ENCODE results near the gene VCL.
A peak's percentile ranks its signal among the peaks of the same experiment; 100 is the strongest.
"Not testable (repeated sequence)": the region's sequence is repeated elsewhere in the genome, so short reads cannot be mapped to it uniquely, and the experiment has no call there.

Gene VCL

DNA sequence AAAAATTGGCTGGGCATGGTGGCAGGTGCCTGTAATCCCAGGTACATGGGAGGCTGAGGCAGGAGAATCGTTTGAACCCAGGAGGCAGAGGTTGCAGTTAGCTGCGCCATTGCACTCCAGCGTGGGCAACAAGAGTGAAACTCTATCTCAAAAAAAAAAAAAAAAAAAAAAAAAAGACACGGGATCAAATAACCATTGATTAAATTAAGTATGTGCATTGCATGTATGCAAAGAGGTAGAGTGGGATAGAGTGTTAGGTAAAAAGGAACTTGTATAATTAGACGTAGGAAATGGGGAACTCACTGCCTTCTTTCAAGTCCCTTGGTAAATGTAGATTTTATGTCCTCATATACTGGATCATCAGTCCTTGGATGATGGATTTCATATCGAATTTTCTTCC, 13.1 kb downstream of the VCL start:
- DNase-seq (ENCODE audit: extremely low spot score) = no peak
- POLR2A ChIA-PET = no interaction called here
- TF ChIP-seq BHLHE40 (IDR thresholded peaks at IDR 0.05; ENCODE audit: borderline replicate concordance) (no peak), ZNF384 (IDR thresholded peaks at IDR 0.05) (peak; percentile 81)
- CTCF ChIA-PET = no interaction called here

DNA sequence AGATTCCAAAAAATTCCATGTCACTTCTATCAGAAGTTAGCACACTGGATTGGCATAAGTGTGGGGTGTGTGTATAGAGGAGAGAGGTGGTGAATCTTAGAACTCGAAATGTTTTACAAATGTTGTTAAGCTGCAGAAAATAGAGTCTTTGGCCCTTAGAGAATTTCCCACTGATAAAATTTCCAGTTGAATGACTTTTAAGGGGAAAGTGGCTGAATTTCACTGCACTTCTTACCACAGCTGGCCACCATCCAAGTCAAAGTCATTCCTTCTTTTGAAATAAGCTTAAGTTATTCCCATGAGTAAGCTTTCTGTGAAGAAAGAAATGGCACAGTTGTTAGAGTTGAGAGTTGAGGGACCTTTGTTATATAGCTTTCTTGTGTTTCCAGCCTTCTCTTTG, 13.9 kb downstream of the VCL start:
- no peak for DNase-seq (ENCODE audit: extremely low spot score)
- ChIA-PET CTCF (interaction anchor here (0.9 to 1.8 kb wide), 3 partner anchors 9 to 14 kb away, joined by 3 to 9 read pairs (median 3); no protein-coding TSS in a partner anchor), POLR2A (interaction anchor here (0.7 to 1.3 kb wide), 2 partner anchors 9 to 13 kb away, joined by 3 to 7 read pairs; no protein-coding TSS in a partner anchor)
- TF ChIP-seq SUZ12 (IDR thresholded peaks at IDR 0.05) (no peak), FOXK2 (IDR thresholded peaks at IDR 0.05) (no peak), TARDBP (IDR thresholded peaks at IDR 0.05) (no peak), FOXM1 (IDR thresholded peaks at IDR 0.05; ENCODE audit: borderline replicate concordance) (no peak), NFRKB (IDR thresholded peaks at IDR 0.05) (no peak), FOXA1 (IDR thresholded peaks at IDR 0.05) (no peak), HDGF (IDR thresholded peaks at IDR 0.05; ENCODE audit: borderline replicate concordance) (no peak), L3MBTL2 (conservative IDR thresholded peaks at IDR 0.05) (no peak), BHLHE40 (IDR thresholded peaks at IDR 0.05; ENCODE audit: borderline replicate concordance) (no peak), SP1 (IDR thresholded peaks at IDR 0.05) (no peak), CTBP1 (IDR thresholded peaks at IDR 0.05; ENCODE audit: borderline replicate concordance) (no peak), ARNT (IDR thresholded peaks at IDR 0.05) (no peak), ELF4 (IDR thresholded peaks at IDR 0.05) (no peak), ZNF384 (IDR thresholded peaks at IDR 0.05) (no peak), LEF1 (IDR thresholded peaks at IDR 0.05; ENCODE audit: borderline replicate concordance) (no peak)
- TF ChIP-seq, protein P1, sequence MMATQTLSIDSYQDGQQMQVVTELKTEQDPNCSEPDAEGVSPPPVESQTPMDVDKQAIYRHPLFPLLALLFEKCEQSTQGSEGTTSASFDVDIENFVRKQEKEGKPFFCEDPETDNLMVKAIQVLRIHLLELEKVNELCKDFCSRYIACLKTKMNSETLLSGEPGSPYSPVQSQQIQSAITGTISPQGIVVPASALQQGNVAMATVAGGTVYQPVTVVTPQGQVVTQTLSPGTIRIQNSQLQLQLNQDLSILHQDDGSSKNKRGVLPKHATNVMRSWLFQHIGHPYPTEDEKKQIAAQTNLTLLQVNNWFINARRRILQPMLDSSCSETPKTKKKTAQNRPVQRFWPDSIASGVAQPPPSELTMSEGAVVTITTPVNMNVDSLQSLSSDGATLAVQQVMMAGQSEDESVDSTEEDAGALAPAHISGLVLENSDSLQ (IDR thresholded peaks at IDR 0.05) = no peak

DNA sequence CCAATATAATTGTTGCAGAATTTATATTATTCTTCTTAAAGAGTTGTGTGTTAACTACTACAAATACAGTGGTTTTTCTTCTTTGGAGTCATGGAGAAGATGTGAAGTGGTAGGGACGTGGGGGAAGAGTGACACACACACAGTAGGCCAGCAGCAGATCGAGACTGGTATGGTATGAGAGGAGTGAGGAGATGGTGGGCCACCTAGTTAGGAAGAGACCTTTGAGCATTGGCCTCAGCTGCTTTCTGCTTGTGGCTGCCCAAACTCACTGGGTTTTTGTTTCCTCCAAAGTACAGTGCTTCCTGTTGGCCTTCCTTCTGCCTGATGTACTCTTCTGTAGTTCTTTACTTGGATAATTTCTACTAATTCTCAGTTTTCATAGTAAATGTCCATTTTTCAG, 14.6 kb downstream of the VCL start:
- ChIA-PET CTCF (interaction anchor here (0.9 to 1.8 kb wide), 2 partner anchors 8 to 14 kb away, joined by 3 to 9 read pairs; no protein-coding TSS in a partner anchor), POLR2A (interaction anchor here (0.7 to 1.3 kb wide), 2 partner anchors 8 to 13 kb away, joined by 3 to 7 read pairs; no protein-coding TSS in a partner anchor)
- no peak for DNase-seq (ENCODE audit: extremely low spot score)
- no peak for TF ChIP-seq LEF1 (IDR thresholded peaks at IDR 0.05; ENCODE audit: borderline replicate concordance)
- TF ChIP-seq FOXK2 (IDR thresholded peaks at IDR 0.05) = no peak
- TF ChIP-seq SP1 (IDR thresholded peaks at IDR 0.05) = no peak
- TF ChIP-seq SUZ12 (IDR thresholded peaks at IDR 0.05) = no peak
- TF ChIP-seq ZNF384 (IDR thresholded peaks at IDR 0.05) = no peak
- TF ChIP-seq FOXA1 (IDR thresholded peaks at IDR 0.05) = no peak

DNA sequence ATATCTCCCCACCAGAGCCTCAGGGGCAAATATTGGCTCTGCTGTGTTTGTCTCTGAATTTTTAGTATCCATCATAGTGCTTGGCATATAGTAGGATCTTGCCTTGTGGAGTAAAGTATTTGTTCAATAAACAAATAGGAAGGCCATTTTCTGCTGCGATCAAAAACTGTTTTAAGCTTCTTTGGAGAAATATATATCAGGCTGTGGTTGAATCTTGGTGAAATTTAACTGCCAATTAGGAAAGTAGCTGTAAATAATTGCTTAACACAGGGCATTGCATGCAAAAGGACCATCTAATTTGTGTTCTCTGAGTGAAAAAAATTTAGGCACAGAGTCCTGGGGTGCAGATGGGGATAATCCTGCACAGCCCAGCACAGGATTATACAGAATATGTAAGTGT, 15.1 kb downstream of the VCL start:
- CTCF ChIA-PET = interaction anchor here (1.8 kb wide), 1 partner anchor 13 kb away, joined by 9 read pairs; no protein-coding TSS in a partner anchor

DNA sequence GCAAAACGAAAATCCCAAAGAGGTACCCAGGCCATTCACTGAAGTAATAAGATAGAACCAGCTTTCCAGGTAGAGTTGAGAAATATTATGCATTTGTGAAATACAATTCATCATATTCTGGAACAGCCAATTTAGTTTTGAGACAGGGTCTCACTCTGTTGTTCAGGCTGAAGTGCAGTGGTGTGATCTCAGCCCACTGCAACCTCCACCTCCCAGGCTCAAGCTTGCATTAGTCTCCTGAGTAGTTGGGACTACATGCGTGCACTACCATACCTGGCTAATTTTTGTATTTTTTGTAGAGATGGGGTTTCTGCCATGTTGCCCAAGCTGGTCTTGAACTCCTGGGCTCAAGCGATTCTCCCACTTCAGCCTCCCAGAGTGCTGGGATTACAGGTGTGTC, 16.7 kb downstream of the VCL start:
- CTCF ChIA-PET; POLR2A ChIA-PET; DNase-seq (ENCODE audit: extremely low spot score): not testable (repeated sequence)

More for the DNA sequence above, 15.1 kb downstream of the VCL start:
- DNase-seq (ENCODE audit: extremely low spot score) = no peak
- no peak for TF ChIP-seq TARDBP (IDR thresholded peaks at IDR 0.05)
- POLR2A ChIA-PET = no interaction called here

DNA sequence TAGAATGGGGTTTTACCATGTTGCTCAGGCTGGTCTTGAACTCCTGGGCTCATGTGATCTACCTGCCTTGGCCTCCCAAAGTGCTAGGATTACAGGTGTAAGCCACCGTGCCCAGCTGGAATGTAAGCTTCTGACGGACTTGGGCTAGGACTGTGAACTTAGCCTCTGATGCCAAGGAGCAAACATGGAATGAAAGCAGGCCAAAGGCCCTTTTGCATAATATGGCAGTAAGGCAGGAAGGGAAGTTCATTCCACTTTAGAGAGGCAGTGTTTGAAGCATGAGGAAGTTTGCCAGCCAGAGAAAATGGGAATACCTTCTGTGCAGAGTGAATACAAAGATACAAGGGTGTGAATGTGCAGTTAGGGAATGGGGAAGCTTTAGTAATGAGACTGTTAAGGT, 20.3 kb downstream of the VCL start:
- POLR2A ChIA-PET = no interaction called here
- CTCF ChIA-PET = no interaction called here
- no peak for TF ChIP-seq ELF4 (IDR thresholded peaks at IDR 0.05)
- no peak for TF ChIP-seq ARNT (IDR thresholded peaks at IDR 0.05)
- TF ChIP-seq FOXA1 (IDR thresholded peaks at IDR 0.05) = no peak
- no peak for TF ChIP-seq FOXK2 (IDR thresholded peaks at IDR 0.05)
- DNase-seq (ENCODE audit: extremely low spot score) = no peak

DNA sequence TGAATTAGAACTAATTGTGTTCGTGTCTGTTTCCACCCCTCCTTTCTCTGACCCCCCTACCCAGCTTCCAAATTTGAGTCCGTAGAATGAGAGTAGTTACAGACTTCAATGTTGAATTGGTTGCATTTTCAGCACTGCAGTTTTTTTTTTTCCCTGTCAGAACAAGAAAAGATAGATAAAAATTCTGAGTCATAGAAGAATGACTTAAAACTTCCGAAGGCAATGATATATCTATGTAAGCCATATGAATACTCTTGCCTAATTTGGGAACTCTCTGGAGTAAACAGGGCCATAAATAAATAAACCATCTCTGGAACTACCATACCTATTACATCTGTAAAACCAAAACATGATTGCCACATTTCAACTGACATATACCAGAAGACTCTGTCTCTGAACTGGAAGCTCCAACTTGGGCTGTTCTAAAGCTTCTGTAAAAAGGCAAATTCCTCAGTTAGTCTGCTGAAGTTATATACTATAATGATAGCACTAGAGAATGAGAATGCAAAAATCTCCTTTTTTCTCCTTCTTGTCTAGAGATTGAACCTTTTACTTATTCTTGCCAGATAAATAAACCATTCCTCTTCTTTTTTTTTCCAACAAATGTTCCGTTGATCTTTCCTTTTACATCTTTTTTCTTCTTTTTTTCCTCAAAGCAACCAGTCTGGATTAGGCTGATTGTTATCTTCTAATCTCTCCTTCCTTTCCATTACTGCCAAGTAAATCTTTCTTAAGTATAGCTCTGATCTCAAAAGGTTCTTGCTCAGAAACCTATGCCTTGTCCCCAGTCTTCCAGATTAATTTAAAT, 23.5 kb downstream of the VCL start:
- TF ChIP-seq FOXK2 (IDR thresholded peaks at IDR 0.05) = no peak
- no peak for TF ChIP-seq FOXM1 (IDR thresholded peaks at IDR 0.05; ENCODE audit: borderline replicate concordance)
- TF ChIP-seq, protein P1 (IDR thresholded peaks at IDR 0.05) = no peak
- TF ChIP-seq BHLHE40 (IDR thresholded peaks at IDR 0.05; ENCODE audit: borderline replicate concordance) = no peak
- TF ChIP-seq ARNT (IDR thresholded peaks at IDR 0.05) = no peak
- no peak for TF ChIP-seq FOXA1 (IDR thresholded peaks at IDR 0.05)
- TF ChIP-seq LEF1 (IDR thresholded peaks at IDR 0.05; ENCODE audit: borderline replicate concordance) = no peak
- no peak for TF ChIP-seq SUZ12 (IDR thresholded peaks at IDR 0.05)
- TF ChIP-seq ZNF384 (IDR thresholded peaks at IDR 0.05) = no peak
- TF ChIP-seq ELF4 (IDR thresholded peaks at IDR 0.05) = no peak
- no peak for TF ChIP-seq HDGF (IDR thresholded peaks at IDR 0.05; ENCODE audit: borderline replicate concordance)
- no peak for TF ChIP-seq SP1 (IDR thresholded peaks at IDR 0.05)
- no peak for TF ChIP-seq L3MBTL2 (conservative IDR thresholded peaks at IDR 0.05)
- no peak for TF ChIP-seq NFRKB (IDR thresholded peaks at IDR 0.05)

More for the DNA sequence above, 23.5 kb downstream of the VCL start:
- CTCF ChIA-PET = interaction anchor here (0.6 to 0.7 kb wide), 2 partner anchors 70 to 83 kb away, joined by 3 read pairs; no protein-coding TSS in a partner anchor
- POLR2A ChIA-PET = interaction anchor here (1.1 to 2.4 kb wide), 2 partner anchors 9 to 23 kb away, joined by 3 to 10 read pairs; partner anchors contain the start of gene VCL
- DNase-seq (ENCODE audit: extremely low spot score) = no peak

All from HEK293T (cell line).